GM18870 (cell line): ENCODE measurements around the gene ADCY4.
"Not testable (repeated sequence)": the region's sequence is repeated elsewhere in the genome, so short reads cannot be mapped to it uniquely, and the experiment has no call there.

Experiments
- ATAC-seq: cut with Tn5 transposase; IDR thresholded peaks from one replicate; pipeline ENCODE4 v1.9.1; 2021; ENCODE audit warnings: moderate library complexity; ENCODE audit not compliant: unreplicated experiment

The ADCY4 gene

DNA sequence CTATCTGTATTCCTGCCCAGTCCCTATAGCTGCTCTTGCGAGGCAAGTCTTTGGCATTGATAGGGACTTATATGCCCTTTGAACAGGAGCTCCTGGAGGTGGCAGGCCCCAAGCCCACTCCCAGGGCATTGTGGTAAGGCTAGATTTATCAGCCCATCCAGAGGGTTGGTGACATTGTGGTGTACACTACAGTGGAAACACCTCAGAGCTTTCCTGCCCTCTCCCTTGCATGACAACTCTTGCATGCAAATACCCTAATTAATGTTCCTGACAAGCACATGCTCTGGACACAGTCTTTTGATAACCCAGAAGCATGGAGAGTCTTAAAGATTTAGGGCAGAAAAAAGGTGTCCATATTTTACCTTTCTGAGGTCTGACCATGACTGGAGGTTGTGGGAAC, 5.7 kb upstream of the ADCY4 start:
- ATAC-seq, result no peak

DNA sequence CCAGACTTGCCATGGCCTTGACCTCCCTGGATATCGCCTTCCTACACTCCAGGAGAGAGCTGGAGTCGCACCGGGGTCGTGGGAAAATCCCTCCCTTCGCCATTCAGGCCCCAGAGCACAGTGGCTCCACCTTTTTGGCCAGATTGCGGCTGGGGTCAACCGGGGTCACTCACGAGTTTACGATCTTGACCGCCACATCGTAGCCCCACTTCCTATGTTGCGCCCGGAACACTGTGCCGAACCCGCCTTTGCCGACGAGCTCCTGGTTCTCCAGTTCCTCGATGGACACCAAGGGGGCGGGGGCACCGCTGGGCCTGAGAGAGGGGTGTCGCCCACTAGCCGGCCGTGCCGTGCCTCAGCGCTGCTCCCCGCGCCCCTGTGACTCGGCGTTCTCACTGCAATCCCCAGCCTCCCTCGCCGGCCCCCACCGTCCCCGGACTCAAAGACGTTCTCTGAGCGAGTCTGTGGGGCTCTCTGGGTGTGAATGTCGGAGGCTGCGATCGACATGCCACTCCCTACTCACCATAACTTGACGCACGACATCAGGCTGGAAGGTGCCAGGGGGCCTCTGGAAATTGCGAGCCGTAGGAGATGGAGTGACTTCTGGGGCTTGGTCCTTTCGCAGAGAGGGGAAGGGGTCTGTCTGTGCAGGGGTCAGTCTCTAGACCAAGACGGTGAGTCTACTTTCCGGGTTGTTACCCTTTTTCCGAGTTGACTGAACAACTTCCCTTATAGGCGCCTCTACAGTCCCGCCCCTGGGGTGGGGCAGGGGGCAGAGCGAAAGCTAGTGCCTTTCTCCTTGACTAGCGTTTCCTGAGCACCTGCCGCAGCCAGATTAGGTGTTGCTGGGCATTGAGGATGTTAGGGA, 4.6 kb upstream of the ADCY4 start, which contains the start of gene RIPK3:
TSS of gene RIPK3 (minus strand) at position 708 of the 868 bp plus-strand sequence. CDS start at position 543, 165 bp downstream.
- ATAC-seq, result peak; percentile 71

DNA sequence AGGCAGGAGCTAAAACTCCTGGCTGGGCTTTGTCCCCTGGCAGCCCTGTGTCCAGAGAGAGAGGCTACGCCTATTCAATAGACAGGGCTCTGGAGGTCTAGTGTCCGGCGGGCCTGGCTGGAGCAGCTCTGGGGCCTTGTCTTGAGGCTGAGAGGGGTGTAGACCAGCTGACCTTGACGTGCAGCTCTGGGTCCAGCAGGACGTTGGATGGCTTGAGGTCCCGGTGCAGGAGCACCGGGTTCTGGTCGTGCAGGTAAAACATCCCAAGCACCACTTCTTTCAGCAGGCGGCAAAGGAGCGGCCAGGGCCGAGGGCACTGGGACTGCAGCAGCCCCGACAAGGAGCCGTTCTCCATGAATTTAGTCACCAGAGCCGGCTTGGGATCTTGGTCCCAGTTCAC, 4.0 kb upstream of the ADCY4 start:
- ATAC-seq, result no peak

DNA sequence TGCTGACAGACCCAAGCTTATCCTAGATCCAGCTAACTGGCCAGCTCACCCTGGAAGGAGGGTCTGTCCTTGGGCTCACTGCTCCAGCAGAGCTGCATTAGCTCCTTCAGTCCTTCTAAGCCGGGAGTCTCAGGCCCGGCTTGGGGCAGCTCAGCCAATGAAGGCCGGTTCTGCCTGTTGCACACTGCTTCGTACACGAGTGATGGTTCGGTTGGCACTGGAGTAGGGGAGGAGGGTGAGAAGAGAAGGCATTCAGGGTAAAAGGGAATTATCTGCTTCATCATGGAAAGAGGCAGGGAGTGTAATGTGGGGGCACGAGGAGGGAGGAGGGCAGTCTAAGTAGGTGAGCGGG, 2.9 kb upstream of the ADCY4 start:
- no peak for ATAC-seq

DNA sequence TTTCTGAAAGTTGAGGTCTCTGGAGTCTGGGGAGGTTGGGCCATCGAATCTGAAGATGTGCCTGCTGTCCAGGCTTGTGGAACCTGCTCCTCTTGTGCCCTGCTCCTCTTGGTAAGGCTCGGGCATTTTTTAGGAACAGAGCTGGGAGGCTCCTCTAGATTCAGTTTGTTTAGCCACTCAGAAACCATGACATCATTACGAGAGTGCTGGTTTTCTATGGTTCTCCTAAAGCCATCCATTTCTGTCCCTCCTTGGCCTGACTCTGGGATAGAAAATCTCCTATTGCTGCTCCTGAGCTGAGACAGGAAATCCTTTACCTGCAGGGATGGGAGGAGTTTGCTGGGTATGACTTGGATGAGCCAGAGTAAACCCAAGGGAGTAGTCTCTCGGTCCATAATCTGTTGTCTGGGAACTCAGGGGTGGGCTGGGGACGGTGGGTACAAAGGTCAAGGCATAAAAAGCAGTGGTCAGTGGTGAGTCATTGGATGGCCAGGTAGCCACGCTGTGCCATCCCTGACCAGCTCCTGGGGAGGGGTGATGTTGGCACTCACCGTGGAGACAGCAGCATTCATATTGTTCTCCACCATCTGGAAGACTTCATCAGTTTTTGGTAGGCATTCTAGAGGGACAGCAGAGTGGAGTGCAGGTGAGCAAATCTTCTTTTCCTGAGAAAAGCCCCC, 2.4 kb upstream of the ADCY4 start:
- ATAC-seq, result no peak

DNA sequence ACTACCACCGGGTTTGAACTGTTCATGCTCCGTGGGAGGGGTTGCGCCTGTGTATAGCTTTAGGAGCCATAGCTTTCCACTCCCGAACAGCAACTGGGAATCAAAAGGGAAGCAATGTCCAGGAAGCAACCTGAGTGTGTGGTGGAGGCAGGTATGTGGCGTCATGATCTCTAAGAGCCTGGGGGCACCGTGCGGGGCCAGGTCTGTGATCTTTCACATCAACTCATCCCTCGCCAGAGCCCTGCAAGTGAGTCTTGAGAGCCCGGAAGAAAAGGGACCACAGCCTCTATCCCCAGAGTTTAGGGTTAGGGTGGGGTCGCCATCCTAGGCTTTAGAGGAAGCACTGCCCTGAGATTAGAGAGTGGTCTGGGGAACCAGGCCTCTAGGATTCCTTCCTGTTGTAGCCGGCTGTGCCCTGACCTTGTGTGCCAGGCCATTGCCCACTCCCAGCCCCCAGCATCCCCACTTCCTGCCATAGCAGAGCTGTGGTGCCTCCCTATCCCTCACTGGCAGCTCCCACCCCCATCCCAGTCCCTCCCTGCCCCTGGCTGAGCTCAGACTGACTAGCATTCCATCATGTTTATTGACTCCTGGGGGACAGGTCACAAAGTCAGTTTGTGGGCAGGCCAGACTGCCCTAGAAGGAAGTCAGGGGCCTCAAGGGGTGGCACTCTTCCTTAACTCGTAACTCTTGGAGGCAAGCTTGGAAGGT, 745 bp upstream of the ADCY4 start:
- ATAC-seq, result no peak

DNA sequence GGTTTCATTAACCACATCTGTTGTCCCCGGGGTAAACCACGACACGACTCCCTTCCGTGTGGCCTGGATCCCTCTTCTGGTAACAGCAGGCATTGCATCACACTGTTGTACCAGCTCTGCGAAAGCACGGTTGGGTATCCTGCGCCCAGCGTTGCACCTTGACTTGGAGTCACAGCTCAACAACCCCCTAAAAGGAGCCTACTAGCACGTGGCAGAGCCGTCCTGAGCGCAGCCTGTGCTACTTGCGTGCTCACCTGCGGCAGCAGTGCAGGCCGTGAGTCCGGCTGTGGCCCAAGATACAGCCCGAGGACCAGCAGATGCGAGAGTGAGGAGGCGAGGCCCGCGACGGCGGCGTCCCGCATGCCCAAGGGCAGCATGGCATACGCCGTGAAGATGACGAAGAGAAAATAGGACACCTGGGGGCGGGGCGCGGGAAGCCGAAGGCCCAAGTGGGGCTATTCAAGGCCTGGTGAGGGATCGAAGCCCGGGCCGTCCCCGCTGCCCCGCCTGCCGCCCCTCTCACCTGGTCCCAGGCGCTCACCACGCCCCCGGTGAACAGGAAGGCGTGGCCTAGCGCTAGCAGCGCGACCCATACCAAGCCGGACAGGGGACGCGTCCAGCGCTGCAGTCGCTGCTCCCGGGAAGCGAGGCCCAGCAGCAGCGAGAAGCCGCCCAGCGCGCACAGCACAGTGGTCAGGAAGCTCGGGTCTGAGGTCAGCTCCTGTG, 2.4 kb downstream of the ADCY4 start:
- ATAC-seq, result peak; percentile 63

DNA sequence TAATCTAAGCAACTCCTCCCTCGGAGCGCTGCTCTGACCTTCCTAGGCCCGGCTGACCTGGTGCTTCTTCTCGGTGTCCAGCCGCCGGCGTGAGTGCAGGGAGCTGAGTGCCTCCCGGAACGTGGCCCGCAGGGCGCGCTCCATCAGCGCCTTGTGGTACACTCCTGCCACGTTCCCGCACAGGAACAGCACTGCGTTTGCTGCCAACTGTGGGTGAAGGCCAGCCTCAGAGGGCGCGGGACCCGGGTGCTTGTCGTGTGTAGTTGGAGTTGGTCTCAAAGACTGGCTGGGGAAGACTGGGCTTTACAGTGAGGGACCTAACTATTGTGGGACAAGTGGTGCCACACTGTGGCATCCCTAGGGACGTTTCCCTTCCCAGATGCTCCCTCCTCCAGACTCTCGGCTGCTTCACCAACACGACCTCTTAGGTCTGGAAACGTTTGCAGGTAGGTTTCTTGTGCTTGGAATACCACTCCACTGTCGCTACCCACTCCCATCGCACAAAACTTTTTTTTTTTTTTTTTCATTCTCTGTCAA, 3.1 kb downstream of the ADCY4 start:
- ATAC-seq, result no peak

DNA sequence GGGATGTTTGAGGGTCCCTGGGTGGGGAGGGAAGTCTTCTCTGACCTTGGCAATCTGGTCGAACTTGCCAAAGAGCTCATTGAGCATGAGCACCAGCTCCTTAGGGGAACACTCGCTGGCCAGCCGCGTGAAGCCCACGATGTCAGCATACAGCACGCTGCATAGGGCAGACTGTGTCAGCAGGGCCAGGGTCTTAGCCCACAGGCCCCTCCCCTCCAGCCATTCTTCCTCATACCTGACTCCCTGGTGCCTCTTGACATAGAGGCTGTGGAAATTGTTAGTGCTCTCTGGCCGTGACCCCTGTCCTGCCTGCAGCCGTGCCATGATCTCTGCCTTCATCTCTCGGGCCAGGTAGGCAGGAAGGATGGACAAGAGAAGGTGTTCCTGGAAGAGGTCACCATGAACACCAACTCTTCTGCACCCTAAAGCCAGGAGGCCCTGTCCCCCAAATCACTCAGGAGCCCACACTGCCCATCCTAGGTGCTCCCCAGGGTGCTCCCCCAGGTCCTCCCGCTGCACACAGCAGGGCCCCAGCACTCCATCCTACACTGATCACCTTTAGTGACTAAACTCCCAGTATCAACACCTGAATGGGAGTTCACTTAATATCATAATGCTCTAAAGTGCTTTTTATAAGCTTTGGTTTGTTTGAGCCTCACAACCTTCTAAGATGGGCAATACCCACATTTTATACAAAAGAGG, 3.7 kb downstream of the ADCY4 start:
- ATAC-seq, result no peak

DNA sequence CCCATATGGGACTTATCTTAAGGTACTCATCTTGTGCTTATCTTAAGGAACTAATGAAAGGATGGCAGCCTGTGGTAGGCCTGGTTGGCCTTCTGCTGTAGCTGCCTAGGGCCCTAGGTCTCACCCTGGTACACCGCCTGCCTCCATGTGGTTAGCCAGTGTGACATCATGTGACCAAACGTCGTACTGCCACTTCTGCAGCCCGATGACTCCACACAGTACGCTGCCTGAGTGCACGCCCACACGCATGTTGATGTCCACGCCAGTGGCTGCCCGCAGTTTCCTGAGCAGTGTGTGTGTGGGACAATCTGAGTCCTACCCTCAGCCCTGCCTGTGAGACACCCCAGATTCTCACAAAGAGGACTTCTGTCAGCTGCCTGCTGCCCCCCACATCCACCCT, 5.1 kb downstream of the ADCY4 start:
- ATAC-seq, result no peak

DNA sequence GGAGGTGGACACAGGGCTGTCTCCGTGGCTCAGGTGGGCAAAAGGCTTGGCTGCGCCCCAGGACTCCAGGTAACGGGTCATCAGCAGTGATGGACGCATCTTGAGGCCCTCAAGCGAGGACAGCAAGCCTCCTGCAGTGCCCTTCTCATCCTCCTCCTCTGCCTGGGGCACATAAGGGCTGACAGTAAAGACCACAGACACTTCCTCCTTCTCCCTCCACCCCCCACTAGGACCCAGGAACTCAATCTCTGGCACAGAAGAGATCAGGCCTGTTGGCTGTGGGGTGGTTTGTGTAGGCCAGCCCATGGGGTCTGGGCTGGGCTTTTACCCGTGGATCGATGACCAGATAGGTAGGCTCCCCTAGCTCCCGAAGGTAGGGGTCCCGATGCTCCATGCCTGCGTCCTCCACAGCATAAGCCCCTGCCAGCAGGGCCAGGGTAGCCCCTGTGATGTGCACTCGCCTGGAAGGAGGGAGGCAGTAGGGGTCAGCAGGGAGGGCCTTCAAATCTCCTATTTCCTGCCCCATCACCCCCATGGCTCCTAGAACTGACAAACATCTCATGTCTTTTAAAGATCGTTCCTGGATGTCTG, 5.7 kb downstream of the ADCY4 start:
- ATAC-seq, result no peak

DNA sequence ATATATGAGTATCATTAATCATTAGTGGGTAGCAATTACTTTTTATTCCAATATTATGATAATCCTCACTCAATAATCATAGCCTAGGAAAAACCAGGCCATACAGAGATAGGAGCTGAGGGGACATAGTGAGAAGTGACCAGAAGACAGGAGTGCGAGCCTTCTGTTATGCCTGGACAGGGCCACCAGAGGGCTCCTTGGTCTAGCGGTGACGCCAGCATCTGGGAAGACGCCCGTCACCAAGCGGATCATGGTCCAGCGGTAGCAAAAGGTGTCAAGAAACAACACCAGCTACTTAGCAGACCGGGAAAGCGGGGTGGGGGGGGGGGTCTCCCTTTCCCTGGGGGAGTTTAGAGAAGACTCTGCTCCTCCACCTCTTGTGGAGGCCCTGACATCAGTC, 7.0 kb downstream of the ADCY4 start:
- ATAC-seq, result not testable (repeated sequence)

DNA sequence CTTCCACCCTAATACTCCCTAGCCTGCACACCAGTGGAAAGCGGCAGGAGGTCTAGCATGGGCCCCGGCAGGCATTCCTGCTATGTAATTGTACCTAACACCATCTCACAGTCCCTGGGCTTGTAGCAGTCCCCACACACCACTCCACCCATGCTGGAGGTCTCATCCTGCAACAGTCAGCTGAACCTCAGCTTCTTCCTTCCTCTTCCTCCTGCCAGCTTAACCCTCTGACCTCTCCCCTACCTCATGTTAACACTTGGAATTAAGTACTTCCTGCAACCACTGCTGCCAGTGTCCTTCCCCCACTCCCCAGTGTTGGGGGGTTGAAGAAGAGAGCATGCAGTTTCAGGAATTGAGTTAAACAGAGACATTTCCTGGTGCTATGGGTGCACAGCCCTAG, 7.6 kb downstream of the ADCY4 start:
- ATAC-seq, result no peak

DNA sequence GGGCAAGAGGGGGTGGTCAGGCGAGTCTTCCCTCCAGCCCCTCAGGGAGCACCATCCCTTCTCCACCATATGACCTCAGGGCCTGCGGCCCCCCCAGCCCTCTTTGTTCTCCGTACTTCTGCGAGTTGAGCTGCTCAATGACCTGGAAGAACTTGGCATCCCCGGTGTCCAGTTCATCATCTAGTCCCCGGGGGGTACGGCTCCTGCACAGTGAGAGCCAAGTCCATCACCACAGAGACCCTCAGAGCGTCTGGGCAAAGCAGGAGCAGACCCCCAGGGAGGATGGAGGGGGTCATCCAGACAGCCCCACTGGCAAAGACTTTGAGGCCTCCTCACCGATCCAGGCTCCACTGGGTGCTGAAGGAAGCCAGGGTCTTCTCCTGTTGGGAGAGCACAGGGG, 8.9 kb downstream of the ADCY4 start:
- ATAC-seq, result no peak

DNA sequence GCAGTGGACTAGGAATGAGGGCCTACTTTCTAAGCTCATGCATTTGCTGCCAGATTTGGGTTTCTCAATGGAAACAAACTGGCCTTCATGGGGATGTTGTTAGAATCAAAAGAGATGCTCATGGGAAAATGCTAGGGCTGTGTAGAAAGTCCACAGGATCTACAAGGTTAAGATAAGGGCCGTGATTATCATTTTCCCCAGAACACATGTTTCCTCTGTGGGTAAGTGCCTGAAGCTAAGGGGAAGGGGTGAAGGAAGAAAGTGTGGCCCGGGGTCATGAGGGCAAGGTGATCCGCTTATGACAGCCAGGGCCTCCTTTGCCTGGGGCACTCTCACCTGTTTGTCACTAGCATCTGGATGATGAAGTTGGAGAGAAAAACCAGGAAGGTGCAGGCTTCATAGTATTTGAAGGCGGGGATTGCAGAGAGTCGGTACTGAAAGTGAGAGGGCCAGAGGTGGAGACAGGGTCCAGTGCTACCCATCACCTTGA, 9.8 kb downstream of the ADCY4 start:
- ATAC-seq, result no peak

DNA sequence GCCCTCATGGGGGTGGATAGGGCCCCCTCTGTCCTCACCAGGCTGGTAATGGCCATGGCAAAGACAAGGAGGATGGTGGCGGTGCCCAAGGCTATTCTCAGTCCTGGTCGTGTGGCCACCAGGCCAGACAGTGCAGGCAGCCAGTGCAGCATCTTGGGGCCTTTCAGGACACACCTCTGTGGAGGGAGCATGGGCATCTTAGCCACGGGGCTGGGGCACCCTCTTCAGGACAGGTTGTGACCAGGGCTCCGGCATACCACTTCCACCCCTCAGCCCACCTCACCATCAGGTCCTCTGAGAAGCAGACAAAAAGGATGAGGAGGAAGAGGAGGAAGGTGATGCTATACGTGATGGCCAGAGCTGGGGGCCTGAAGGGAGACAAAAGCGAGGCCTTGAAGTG, 10.8 kb downstream of the ADCY4 start:
- no peak for ATAC-seq

DNA sequence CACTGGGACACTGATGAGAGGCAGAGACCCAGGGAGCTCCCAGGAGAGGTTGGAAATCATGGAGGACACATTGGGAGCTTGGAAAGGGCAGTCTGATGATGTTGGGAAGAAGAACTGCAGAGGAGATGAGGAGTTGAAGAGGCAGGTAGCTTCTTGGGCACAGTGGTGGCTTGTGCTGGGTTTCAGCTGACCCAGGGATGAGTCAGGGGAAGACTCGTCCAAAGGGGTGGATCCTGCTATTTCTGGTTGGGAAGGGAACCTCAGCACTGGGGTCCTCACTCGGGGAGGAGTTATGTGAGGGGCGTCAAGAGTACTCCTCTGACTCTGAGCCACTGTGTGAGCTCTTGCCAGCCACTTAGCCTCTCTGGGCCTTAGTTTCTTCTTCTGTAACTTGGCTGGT, 11.5 kb downstream of the ADCY4 start:
- no peak for ATAC-seq

DNA sequence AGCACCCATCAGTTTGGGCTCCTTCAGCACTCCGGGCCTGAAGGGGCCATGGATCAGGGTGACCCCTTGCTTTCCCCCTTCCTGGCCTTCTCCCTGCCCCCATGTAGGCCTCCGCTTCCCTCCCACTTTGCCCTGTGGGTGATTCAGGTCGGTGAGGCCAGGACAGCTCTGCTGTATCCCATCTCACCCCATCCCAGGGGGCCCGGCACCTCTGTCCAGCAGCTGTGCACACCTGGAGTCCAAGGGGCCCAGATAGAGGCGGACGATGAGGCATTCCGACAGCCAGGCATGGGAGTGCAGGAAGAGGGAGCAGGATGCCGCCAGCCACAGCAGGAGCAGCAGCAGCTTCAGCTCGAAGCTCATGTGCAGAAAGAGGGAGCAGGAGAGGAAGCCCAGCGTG, 12.2 kb downstream of the ADCY4 start:
- no peak for ATAC-seq

DNA sequence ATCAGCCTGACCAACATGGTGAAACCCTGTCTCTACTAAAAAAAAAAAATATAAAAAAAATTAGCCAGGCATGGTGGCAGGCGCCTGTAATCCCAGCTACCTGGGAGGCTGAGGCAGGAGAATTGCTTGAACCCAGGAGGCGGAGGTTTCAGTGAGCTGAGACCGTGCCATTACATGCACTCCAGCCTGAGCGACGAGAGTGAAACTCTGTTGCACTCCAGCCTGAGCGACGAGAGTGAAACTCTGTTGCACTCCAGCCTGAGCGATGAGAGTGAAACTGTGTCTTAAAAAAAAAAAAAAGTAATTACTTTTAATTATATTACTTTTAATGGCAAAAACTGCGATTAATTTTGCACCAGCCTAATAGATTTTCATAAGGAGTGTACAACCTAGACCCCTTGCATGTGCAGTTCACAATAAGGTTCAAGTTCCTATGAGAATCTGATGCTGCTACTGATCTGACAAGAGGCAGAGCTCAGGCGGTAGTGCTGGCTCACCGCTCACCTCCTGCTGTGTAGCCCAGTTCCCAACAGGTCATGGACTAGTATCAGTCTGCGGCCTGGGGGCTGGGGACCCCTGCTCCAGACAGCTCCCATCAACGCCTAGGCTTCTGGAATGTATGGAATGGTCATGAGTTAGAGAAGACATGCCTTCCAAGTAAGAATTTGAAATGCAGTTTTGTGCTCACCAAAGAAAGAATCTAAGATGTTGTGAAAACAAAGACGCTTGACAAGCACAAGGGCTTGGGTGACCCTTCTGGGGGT, 13.5 kb downstream of the ADCY4 start:
- ATAC-seq, result no peak
